ENCODE data around the gene LRP10.
A peak's percentile ranks its signal among the peaks of the same experiment; 100 is the strongest.

LRP10 gene

GRCh38 chr14:22845821-22846625 is 25.5 kb upstream of the LRP10 start:
- peaks cover 50% of the 10 kb centered on the region for H3K4me1 Mint-ChIP-seq
- H3K27ac Mint-ChIP-seq = peak overlapping the region; percentile 91
- H3K4me3 Mint-ChIP-seq = no peak overlapping the region

GRCh38 chr14:22846811-22847307 is 24.7 kb upstream of the LRP10 start:
- H3K4me1 Mint-ChIP-seq = peaks cover 50% of the 10 kb centered on the region

More at GRCh38 chr14:22845821-22846625, 25.5 kb upstream of the LRP10 start:
- peaks cover 50% of the 10 kb centered on the region for H3K36me3 Mint-ChIP-seq (ENCODE audit: low read depth)
- H3K9me3 Mint-ChIP-seq = no peaks in the 10 kb centered on the region
- H3K27me3 Mint-ChIP-seq (ENCODE audit: low read depth, poor library complexity) = no peaks in the 10 kb centered on the region
- TF ChIP-seq CTCF (IDR thresholded peaks at IDR 0.05) = no peak
- no peak for DNase-seq

GRCh38 chr14:22847661-22848341 is 23.7 kb upstream of the LRP10 start:
- H3K9me3 Mint-ChIP-seq = no peaks in the 10 kb centered on the region
- H3K27ac Mint-ChIP-seq = peak overlapping the region; percentile 99
- H3K4me3 Mint-ChIP-seq = peak overlapping the region; percentile 47
- H3K36me3 Mint-ChIP-seq (ENCODE audit: low read depth) = peaks cover 35% of the 10 kb centered on the region
- no peaks in the 10 kb centered on the region for H3K27me3 Mint-ChIP-seq (ENCODE audit: low read depth, poor library complexity)
- DNase-seq = no peak
- peaks cover 53% of the 10 kb centered on the region for H3K4me1 Mint-ChIP-seq
- no peak for TF ChIP-seq CTCF (IDR thresholded peaks at IDR 0.05)

More at GRCh38 chr14:22846811-22847307, 24.7 kb upstream of the LRP10 start:
- DNase-seq = no peak
- H3K27me3 Mint-ChIP-seq (ENCODE audit: low read depth, poor library complexity) = no peaks in the 10 kb centered on the region
- no peak for TF ChIP-seq CTCF (IDR thresholded peaks at IDR 0.05)
- H3K4me3 Mint-ChIP-seq = no peak overlapping the region
- H3K27ac Mint-ChIP-seq = peak overlapping the region; percentile 90
- no peaks in the 10 kb centered on the region for H3K9me3 Mint-ChIP-seq
- peaks cover 44% of the 10 kb centered on the region for H3K36me3 Mint-ChIP-seq (ENCODE audit: low read depth)

- no peaks in the 10 kb centered on the region for H3K9me3 Mint-ChIP-seq
- H3K4me3 Mint-ChIP-seq = peak overlapping the region; percentile 47
- H3K27me3 Mint-ChIP-seq (ENCODE audit: low read depth, poor library complexity) = no peaks in the 10 kb centered on the region
- DNase-seq = peak; percentile 54
- peak overlapping the region; percentile 99 for H3K27ac Mint-ChIP-seq
- TF ChIP-seq CTCF (IDR thresholded peaks at IDR 0.05) = no peak
- H3K36me3 Mint-ChIP-seq (ENCODE audit: low read depth) = peaks cover 27% of the 10 kb centered on the region
- H3K4me1 Mint-ChIP-seq = peaks cover 59% of the 10 kb centered on the region
Measured at GRCh38 chr14:22848351-22849164, 23.0 kb upstream of the LRP10 start.

- Mint-ChIP-seq H3K36me3 (ENCODE audit: low read depth) (peaks cover 19% of the 10 kb centered on the region), H3K27ac (peak overlapping the region; percentile 99), H3K27me3 (ENCODE audit: low read depth, poor library complexity) (no peaks in the 10 kb centered on the region), H3K4me1 (peaks cover 59% of the 10 kb centered on the region), H3K9me3 (no peaks in the 10 kb centered on the region), H3K4me3 (peak overlapping the region; percentile 47)
- DNase-seq = no peak
- no peak for TF ChIP-seq CTCF (IDR thresholded peaks at IDR 0.05)
Measured at GRCh38 chr14:22849212-22849819, 22.2 kb upstream of the LRP10 start.
